ENCODE data around the gene FBLN1. TPM values are rescaled to one million over a fixed set of nuclear protein-coding genes. Genes with fewer than 3 reads are reported as not detected.

FBLN1 gene
- total and polyA plus RNA-seq, 2 donors (not counting 3 experiments of a cell fraction or from before 2014, with no cell fraction given) = 1.2 to 4.0 TPM

DNA sequence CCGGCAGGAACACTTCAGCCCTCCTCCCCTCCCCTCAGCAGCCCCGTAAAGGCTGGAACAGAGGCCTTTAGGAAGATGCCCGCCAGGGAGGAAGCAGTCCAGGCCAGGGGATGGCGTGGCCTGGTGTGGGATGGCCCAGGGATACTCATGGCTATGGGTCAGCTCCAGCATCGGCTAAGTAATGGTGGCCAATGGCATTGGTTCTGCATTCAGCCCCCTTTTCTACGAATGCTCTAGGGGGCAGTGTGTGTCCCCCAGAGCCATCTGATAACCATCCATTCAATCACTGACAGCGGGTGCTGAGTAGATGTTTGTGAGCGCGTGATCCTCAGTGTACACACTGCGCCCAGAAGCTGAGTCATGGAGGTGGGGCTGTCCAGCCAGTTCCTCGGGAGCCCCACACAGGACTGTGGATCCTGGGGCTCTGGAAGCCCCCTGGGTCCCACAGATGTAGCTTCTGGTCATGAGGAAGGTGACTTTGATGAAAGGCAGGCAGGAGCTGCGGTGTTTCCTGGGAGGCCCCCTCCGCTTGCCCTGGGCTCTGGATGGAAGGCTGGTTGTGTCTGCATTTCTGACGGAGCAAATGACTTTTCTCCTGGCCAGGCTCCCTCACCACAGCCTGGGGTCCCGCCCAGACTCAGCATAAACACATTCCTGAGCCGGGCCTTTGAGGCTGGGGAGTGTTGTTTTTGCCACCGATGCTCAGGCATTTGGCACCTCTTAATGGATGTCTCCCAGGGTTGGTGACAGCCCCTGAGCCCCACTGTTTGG, 46.5 kb downstream of the FBLN1 start:
- H3K9ac ChIP-seq (replicated peaks; ENCODE audit: extremely low read depth, insufficient read depth, low read length) = no peak overlapping the region
- no peak overlapping the region for H2AFZ ChIP-seq (ENCODE audit: low read depth, low read length)
- no peak overlapping the region for H3K4me3 ChIP-seq (replicated peaks in 1 of 3; ENCODE audit: insufficient read depth in 1 of 3, low read depth in 1 of 3, low read length in 3 of 3)
- POLR2A ChIA-PET = no interaction called here
- no peak for DNase-seq (ENCODE audit: low read depth, low spot score)
- dilution Hi-C loops (cut with MboI; ENCODE audit: extremely low pct_ligation_motif_present, low sequenced_read_pairs) (no loop called here), intact Hi-C loops (cut with micrococcal nuclease) (no loop called here)
- no peaks in the 10 kb centered on the region for H3K9me1 ChIP-seq (replicated peaks; ENCODE audit: control insufficient read depth, extremely low read depth, insufficient read depth, low read length)
- no peaks in the 10 kb centered on the region for H3K9me3 ChIP-seq (replicated peaks; ENCODE audit: control insufficient read depth, insufficient read depth, low read length)
- no peaks in the 10 kb centered on the region for H3K36me3 ChIP-seq (ENCODE audit: control insufficient read depth in 2 of 2, extremely low read depth in 1 of 2, insufficient read depth in 2 of 2, low read length in 2 of 2)
- no peaks in the 10 kb centered on the region for H3K4me1 ChIP-seq (ENCODE audit: control insufficient read depth, extremely low read depth, insufficient read depth, low read length)
- no peak for FAIRE-seq
- no peak overlapping the region for H3K4me2 ChIP-seq (ENCODE audit: insufficient read depth, low read length)
- H4K20me1 ChIP-seq (replicated peaks; ENCODE audit: control insufficient read depth, extremely low read depth, insufficient read depth, low read length) = no peaks in the 10 kb centered on the region
- no TSS peak for BruUV-seq (replicated peaks)
- TF ChIP-seq, protein P1, sequence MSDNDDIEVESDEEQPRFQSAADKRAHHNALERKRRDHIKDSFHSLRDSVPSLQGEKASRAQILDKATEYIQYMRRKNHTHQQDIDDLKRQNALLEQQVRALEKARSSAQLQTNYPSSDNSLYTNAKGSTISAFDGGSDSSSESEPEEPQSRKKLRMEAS (IDR thresholded peaks at IDR 0.05; ENCODE audit: insufficient read depth, insufficient read length) = no peak
- TF ChIP-seq FOS (IDR thresholded peaks at IDR 0.05; ENCODE audit: borderline replicate concordance, insufficient read depth, low read length) (no peak), CTCF (IDR thresholded peaks at IDR 0.05; ENCODE audit: extremely low read depth in 1 of 2, insufficient read depth in 1 of 2, low read depth in 1 of 2, low read length in 2 of 2) (no peak), JUN (IDR thresholded peaks at IDR 0.05; ENCODE audit: borderline replicate concordance, insufficient read depth, insufficient read length, low read depth) (no peak), MYC (IDR thresholded peaks at IDR 0.05; ENCODE audit: low read depth, low read length) (no peak), GATA2 (IDR thresholded peaks at IDR 0.05; ENCODE audit: insufficient read depth, insufficient read length, low read depth, low read length) (no peak), POLR2AphosphoS5 (IDR thresholded peaks at IDR 0.05; ENCODE audit: insufficient read depth, low read depth, low read length) (no peak), EZH2 (IDR thresholded peaks at IDR 0.05; ENCODE audit: borderline replicate concordance, low read depth, low read length, severe bottlenecking) (no peak), POLR2A (IDR thresholded peaks at IDR 0.05; ENCODE audit: low read depth, low read length) (no peak)
- CTCF ChIA-PET = interaction anchor here (1.0 kb wide), 1 partner anchor 108 kb away, joined by 4 read pairs; no protein-coding TSS in a partner anchor
- no peaks in the 10 kb centered on the region for H3K79me2 ChIP-seq (ENCODE audit: control insufficient read depth, insufficient read depth, low read length)
- H3K27ac ChIP-seq (ENCODE audit: insufficient read depth, low read depth, low read length) = no peak overlapping the region
- H3K27me3 ChIP-seq (ENCODE audit: control insufficient read depth in 2 of 2, insufficient read depth in 2 of 2, low read length in 2 of 2) = no peaks in the 10 kb centered on the region

Measured in endothelial cell of umbilical vein (primary cell).